ENCODE results near the gene SMIM24.
"Not testable (repeated sequence)": the region's sequence is repeated elsewhere in the genome, so short reads cannot be mapped to it uniquely, and the experiment has no call there.

The SMIM24 gene

DNA sequence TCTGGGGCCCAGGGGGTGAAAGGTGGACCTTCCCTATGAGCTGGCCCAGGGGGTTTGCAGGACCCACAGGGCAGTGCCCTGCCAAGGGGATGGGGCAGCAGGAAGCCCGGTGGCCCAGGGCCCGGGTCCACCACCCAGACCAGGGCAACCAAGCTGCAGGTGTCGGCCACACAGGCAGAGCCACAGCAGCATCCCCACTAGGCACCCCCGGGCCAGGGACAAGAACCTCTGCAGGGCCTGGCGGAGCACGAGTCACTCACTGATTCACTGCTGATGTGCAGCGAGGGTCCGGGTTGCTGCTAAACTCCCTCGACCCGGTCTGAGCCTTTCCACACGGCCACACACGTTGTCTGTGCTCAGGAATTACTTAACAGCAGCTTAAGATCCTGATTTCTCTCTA, 34.6 kb upstream of the SMIM24 start:
- no peak for DNase-seq (ENCODE audit: low read depth in 2 of 2)

DNA sequence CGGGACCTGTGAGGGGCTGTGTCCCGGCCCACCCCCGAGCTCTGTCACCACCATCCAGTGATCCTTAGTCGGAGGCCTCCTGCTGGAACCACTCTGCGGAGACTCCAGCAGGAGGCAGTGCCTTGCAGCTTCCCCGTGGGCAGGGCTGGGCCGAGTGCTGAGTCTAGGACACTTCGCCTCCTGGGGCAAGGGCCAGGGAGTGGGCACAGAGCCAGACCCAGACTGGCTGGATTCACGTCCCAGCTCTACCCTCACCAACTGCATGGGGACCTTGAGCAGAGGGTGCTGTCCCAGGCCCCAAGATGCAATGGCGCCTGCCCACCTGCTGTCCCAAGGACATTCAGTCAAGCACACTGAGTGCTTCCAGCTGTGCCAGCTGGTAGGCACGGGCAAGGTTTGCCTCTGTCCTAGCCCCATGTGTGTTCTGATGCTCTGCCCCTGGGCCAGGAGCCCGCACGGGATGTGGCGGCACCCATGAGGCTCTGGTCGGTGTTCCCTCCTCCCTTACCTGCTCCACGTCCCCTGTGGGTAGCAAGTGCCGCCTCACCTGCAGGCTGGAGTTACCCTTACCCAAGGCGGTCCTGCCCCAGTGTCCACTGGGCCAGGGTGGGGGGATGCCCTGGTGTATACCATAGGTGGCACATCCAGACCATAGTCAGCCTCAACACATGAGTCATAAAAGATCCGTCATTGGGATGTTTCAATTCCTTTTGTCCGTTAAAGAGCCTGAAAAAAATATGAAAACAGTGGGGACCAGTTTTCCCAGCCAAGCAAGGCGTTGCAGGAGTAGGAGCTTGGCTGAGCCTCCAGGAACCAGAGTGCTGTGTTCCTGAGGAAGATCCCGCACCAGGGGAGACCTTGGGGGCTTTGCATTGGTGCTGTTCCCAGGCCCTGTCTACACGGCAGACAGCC, 33.2 kb upstream of the SMIM24 start:
- DNase-seq (ENCODE audit: low read depth in 2 of 2), result no peak

DNA sequence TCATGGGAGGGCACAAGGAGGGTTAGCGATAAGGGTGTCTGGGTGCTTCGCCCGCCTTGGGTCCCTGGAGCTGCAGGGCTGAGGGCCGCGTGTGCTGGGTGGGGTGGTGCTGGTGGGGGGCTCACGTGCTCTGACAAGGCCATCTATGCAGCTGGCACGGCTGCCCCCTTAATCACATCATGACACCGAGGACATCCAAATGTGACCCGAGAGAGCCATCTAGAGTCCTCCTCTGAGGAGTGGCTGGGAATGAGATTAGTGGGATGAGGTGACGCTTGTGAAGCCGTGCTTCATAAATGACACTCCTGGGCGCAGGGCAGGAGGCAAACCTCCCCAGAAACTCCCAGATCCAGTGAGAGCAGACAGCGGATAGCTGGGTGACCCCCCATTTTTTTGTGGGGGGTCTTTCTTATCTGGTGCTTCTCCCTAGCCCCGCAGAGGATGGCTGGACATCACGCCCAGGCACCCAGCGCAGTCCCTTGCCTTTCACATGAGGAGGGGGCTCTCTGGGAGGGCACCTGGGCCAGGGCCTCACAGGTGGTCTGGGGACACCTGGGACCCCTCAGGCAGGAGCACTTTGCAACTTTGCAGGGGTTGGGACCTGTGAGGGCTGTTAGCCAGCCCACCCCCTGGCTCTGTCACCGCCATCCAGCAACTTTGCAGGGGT, 32.4 kb upstream of the SMIM24 start:
- no peak for DNase-seq (ENCODE audit: low read depth in 2 of 2)

DNA sequence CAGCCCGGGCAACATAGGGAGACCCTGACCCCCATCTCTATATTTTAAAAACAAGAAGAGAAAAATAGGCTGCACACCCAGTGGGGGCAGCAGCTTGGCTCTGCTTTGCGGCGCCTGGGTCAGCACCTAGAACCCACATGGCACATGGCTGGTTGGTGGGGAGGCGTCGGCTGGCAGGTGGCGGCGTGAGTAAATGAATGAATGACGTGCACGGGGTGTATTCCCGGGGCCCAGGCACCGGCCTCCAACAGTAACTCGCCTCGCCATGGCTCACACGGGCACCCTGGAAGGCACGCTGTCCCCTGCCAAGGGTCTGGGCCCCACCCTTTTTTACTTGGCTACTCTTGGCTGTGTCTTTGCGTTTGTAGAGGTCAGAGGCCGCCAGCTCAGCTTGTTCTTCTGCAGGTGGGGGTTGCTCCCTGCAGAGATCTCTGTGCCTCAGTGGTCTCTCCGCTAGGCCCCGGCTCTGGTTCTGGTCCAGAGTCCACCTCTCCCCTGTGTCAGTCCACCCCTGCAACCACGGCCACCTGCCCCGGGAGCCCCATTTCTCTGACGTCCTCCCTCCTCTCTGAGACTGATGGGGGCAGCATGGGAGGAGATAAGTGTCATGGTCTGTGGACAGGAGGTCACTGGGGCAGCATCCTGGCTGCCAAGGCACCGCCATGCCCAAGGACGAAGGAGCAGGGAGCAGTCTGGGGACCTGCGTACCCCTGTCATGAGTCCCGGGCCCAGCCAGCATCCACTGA, 31.4 kb upstream of the SMIM24 start:
- no peak for DNase-seq (ENCODE audit: low read depth in 2 of 2)

DNA sequence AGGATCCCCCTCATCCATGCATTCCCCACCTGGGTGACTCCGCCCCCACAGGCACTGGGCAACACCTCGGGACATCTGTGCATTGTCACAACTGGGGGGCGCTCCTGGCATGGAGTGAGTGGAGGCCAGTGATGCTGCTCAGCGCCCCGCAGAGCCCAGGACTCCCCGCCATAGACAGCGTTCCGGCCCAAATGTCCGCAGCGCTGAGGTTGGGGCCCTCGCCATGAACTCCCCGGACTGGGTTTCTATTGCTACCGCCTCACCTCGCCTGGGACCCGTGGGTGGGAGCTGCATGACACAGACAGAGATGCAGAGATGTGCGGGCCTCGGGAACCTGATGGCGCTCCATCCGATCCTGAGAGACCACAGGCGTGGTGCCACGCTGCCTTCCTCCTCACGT, 30.4 kb upstream of the SMIM24 start:
- no peak for DNase-seq (ENCODE audit: low read depth in 2 of 2)

DNA sequence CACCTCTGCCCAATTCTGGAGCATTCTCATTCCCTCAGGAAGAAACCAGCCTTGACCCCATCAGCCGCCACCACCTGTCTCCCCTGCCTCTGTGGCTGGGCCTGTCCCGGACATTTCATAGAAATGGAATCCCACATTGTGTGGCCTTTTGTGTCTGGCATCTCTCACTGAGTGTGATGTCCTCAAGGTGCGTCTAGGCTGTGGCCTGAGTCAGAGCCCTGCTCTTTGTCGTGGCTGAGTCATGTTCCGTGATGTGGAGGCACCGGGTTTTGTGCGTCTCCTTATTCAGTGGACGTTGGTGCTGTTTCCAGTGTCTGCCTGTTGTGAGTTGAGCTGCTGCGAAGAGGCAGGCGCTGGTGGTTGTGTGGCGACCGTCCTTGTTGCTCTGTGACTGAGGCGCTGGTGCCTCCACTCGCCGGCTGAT, 29.3 kb upstream of the SMIM24 start:
- DNase-seq (ENCODE audit: low read depth in 2 of 2), result no peak

DNA sequence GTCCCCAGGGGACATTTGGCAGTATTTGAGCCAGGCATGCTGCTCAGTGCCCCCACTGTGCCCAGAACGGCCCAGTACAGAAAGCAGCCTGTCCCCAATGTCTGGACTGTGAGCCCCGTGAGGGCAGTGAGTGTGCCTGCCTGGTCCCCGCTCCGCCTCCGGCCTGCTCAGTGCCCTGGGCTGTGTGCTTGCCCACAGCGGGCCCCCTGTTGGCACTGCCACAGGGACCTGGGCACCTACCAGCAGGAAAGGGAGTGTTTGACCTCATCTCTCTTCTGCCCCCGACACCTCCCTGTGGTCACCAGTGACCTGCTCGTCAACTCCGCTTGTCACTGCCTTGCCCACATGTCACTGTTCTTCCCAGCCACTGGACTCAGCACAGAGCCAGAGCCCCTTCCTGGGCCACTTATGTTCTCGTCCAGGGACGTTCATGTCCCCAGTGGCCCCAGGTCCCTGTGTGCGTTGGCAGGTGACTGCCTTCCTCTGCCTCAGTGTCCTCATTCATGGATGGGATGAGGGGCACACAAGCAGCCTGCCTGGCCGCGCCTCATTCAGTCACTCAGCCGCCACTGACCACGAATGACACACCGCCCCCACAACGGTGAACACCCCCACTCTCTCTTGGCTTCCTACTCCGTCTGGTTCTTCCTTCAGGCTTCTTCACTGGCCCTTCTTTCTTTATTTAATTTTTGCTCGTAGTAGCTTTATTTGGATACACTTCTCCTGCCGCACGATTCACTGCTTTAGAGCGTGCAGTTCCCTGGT, 28.6 kb upstream of the SMIM24 start:
- no peak for DNase-seq (ENCODE audit: low read depth in 2 of 2)

DNA sequence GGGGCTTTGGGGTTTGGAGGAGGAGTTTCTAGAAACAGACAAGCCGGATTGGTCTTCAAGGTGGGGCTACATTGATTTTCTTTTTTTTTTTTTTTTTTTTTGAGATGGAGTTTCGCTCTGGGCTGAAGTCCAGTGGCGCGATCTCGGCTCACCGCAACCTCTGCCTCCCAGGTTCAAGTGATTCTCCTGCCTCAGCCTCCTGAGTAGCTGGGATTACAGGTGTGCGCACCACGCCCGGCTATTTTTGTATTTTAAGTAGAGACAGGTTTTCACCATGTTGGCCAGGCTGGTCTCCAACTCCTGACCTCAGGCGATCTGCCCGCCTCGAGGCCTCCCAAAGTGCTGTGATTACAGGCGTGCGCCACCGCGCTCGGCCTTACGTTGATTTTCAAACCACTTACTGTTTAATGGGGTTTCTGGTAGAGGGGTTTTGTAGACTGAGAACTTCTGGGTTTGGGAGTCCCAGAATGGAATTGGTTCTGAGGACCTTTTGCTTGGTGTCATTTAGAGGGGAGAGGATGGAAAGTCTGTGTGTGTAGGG, 27.9 kb upstream of the SMIM24 start:
- DNase-seq (ENCODE audit: low read depth in 2 of 2), result not testable (repeated sequence)

DNA sequence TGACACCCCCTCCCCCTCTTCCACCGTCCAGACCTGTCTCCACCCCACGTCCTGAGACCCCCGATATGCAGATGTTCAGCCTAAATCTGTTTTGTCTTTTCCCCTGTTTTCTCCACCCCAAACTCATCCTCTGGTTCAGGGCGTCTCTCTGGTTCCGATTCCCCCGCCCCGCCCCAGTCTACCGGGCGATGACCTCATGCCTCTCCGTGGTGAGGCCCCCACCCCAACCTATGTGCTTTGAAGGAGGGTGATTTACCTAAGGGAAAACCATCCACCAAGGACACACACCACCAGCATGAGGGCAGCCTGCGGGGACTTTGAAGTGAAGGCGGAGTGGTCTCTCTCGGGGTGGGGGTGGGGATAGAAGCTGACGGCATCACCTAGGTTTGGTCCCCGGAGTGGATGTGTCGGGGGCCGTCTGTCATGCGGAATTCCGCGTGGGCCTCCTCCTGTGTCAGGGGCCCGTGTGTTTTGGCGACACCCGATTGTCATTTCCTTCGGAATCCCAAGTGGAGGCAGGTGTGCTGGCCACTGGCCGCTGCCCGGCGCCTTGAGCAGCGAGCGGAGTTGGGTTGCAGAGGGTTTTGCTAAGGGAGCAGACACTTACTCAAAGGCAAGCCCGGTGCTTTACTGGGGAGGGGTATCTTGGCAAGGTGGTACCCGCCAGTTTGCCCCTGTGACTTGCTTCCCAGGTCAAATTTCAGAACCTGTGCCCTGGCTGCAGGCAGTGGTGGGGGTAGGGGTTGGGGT, 27.2 kb upstream of the SMIM24 start:
- no peak for DNase-seq (ENCODE audit: low read depth in 2 of 2)

DNA sequence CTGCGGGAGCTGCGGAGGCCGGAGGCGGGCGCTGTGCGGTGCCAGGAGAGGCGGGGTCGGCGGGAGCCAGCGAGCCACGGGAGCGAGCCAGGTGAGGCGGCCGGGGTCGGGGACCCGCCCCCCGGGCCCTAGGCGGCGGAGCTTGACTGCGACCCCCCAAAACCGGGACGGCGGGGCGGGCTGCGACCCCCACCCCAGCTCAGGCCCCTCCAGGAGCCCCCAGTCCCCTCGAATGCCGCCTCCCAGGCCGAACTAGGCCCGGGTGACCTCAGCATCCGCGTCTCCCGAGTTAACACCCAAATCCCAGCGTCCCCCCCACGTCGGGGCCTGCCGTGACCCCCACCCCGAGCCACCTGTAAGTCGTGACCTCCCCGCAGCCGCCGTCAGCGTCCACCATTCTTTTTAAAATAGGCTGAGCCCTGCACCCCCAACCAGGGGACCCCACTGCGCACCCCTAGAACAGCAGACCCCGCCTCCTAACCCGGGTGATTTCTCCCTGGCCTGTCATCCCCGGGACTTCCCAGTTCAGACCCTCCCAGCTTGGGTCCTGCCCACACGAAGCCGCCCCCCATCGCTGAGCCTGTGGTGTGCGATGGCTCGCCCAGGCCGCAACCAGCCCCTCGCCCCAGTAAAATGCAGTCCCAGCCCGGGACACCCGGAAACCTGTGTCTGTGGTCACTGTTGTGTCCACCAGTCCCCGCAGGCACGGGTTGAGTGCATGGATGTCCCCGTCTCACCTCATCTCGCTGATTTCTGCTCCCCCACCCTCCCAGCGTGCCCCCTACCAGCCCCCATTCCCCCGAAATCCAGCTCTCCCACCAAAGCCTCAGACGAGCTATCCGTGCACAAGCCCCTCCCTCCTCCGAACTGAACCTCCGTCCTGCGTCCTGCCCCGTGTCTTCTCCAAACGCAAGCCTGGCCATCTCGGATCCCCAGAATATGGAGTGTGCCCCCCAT, 26.3 kb upstream of the SMIM24 start:
- DNase-seq (ENCODE audit: low read depth in 2 of 2), result peak in 1 of 2 donors; percentile 17

DNA sequence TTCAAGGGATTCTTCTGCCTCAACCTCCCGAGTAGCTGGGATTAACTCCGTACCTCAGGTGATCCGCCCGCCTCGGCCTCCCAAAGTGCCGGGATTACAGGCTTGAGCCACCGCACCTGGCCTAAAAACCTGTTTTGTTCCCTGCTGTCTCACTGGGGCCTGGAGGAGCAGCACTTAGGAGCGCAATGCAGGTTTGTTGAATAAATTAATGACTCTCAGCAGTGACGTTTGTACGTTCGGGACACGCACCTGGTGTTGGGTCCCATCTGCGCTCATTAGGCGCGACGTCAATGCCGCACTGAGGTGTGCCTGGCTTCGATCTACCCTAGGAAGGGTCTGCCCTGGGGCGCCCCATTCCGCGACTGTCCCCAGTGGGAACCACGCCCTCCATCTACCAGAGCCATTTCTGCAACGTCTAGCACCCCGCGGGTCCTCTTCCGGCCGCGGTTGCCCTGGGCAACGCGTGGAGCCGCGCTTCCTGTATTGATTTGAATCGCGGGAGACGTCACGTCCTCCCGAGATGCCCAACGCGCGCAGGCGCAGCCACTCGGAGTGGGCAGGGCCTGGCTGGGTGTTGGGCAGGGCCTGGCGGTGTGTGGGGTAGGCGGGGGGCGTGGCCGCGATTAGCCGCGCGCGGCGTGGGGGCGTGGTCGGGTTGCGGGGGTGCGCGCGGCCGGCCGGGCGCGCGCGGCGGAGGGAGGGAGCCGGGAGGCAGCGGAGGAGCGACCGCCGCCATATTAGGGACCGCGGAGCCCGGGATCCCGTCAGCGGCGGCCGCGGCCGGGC, 25.5 kb upstream of the SMIM24 start, which contains the start of gene FZR1:
TSS of gene FZR1 (plus strand) at position 714 of the 786 bp plus-strand sequence. CDS start 16,679 bp downstream, outside the sequence.
- DNase-seq (ENCODE audit: low read depth in 2 of 2), result peak; percentile 99

DNA sequence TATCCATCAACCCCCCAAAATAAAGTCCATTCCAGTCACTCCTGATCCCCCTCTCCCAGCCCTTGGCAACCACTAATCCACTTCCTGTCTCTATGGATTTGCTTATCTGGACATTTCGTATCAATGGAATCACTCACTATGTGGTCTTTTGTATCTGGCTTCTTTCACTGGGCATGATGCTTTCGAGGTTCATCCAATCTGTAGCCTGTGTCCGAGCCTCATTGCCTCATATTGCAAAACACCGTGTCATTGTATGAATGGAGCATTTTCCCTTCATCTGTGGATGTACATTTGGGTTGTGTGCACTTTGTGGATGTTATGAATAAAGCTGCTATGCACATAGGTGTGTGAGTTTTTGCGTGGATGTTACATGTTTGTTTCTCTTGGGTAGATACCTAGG, 24.4 kb upstream of the SMIM24 start:
- no peak for DNase-seq (ENCODE audit: low read depth in 2 of 2)

DNA sequence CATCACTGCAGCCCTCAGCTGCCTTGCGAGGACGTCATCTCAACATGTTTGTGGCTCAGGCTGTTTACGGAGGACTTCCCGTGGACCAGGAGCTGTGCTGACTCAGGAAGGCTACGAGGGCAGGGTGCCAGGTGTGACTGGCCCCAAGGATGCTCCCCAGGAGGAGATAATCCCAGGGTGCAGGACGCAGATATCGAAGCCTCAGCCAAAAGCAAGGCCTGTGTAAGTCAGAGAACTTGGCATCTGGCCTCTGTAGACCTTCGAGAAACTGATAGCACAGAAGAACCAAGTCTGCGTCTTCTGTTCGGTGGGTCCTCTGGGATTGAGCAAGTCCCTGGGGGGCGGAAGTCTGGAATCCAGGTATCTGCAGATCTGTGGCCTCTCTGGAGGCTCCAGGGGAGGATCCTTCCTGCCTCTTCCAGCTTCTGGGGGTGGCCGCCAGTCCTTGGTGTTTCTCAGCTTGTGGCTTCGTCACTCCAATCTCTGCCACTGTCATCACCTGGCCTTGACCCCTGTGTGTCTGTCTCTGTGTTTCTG, 22.8 kb upstream of the SMIM24 start:
- DNase-seq (ENCODE audit: low read depth in 2 of 2), result no peak

DNA sequence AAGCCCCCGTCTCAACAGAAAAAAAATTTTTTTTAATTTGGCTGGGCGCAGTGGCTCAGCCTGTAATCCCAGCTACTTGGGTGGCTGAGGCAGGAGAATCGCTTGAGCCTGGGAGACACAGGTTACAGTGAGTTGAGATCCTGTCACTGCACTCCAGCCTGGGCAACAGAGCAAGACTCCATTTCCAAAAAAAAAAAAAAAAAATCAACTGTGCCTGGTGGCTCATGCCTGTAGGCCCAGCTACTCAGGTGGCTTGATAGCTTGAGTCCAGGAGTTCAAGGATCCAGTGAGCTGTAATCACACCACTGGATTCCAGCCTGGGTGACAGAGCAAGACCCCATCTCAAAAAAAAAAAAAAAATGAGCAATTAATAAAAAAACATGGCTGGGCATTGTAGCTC, 21.5 kb upstream of the SMIM24 start:
- no peak for DNase-seq (ENCODE audit: low read depth in 2 of 2)

DNA sequence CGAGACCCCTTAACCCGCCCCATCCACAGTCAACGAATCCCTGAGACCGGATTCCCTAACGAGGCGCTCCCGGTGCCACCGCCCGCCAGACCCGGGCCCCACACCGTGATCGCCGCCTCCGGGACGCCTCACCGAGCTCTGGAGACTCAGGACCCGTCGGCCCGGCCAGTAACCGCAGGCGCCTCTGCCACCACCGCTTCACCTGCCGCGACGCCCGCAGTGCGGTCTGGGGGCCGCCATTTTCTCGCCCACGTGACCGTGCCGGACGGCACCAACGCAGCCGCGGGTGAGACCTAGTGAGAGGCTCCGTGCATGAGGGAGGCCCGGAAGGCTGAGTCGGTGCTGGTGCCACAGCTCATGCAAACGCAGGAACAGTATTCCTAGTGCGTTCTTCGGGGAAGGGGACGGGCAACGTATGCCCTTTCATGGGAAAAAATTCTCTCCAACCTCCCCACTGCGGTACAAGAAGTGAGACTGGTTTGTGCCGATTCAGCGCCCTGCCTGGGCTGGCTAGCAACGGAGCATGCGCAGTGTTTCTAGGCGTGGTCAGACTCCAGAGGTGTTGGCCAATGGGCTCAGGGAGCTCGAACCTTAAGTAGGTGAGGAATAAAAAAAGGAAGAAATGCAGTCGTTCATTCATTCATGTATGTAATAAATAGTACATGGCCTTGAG, 20.2 kb upstream of the SMIM24 start, which contains the start of gene DOHH:
TSS of gene DOHH (minus strand) at position 246 of the 673 bp plus-strand sequence. CDS start 3,860 bp downstream, outside the sequence.
- peak; percentile 86 to 96 for DNase-seq (ENCODE audit: low read depth in 2 of 2)

DNA sequence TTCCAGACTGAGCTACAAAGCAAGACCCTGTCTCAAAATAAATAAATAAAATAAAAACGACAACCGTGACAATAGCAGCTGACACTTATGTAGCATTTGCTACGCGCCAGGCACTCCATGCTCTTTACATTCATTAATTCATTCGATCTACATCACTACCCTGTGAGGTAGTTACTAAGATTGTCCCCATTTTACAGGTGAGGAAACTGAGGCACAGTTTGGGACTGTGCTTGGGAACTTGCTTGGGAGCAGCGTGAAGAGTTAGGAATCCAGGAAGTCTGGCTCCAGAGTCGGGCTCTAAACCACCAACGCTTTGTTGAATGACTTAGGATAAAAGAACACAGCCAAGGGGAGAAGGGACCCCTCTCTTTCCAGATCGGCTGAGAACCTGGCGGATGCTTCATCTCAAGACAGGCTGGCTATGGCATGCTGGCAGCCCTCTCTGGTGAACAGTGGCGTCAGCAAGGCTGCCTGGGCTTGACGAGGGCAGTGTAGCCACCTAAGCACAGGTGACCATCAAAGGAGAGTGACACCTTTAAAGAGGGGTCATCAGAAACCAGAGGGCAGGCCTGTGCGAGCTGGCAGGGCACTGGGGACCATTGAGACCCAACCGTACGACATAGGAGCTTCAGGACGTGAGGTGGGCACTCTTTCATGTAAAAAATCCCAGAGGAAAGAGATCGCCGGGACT, 19.6 kb upstream of the SMIM24 start:
- no peak for DNase-seq (ENCODE audit: low read depth in 2 of 2)
